GM19043 (cell line): ENCODE results near the gene CEP76.
"Not testable (repeated sequence)": the region's sequence is repeated elsewhere in the genome, so short reads cannot be mapped to it uniquely, and the experiment has no call there.

Source experiments
- ATAC-seq: cut with Tn5 transposase; IDR thresholded peaks from one replicate; pipeline ENCODE4 v1.9.1; 2021; ENCODE audit warnings: low read depth; ENCODE audit not compliant: unreplicated experiment

CEP76 gene

GRCh38 chr18:12645254-12645653, 57.3 kb downstream of the CEP76 start:
- ATAC-seq: no peak

GRCh38 chr18:12643756-12644155, 58.8 kb downstream of the CEP76 start:
- not testable (repeated sequence) for ATAC-seq

DNA sequence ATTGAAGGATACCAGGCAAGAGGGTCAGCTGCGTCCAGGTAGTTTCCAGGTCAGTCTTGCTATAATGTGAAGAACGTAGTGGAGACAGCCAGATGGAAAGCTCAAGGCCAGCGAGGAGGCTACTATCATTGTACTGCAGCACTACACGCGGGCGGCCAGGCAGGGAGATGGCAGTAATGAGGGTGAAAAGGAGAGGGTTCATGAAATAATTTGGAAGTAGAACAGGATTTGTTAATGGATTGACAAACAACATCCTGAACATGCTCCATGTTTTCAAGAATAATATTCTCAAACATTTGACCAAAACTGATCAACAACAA, 61.7 kb downstream of the CEP76 start:
- no peak for ATAC-seq

DNA sequence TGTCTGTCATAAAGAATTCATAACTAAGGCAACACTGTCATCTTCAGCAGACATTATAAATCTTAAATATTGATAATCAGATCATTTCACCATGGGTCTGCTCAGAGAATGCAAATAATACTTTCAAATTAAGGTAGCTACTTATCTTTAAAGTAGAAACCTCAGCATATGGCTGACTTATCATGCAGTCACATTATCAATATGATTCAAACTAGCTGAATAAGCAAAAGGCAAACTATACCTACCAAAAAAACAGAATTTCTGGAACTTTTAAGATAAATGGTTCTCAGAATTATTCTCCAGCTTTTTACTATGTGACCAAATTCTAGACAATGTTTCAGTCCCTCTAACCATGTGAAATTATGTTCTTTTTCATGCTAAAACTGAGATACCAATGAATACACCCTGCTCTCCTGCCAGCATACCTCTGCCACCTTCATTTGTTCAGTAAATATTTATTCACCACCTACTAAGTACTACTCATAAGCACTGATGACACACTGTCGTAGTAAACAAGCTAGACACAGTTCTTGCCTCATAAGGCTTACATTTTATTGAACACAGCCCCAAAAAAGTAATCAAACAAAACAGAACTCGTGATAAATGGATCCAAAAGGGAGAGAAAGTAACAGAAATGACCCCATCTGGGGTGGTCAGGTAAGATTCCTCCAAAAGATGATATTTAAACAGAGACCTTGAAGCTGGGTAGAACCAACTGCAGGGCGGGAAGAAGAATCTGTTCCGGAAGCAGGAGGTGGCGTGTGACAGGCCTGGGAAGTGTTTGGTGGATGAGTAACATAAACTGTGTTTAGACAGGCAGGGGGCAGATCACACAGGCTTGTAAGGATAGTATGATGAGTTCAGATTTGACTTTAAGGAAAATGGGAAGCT, 62.3 kb downstream of the CEP76 start:
- ATAC-seq: no peak

DNA sequence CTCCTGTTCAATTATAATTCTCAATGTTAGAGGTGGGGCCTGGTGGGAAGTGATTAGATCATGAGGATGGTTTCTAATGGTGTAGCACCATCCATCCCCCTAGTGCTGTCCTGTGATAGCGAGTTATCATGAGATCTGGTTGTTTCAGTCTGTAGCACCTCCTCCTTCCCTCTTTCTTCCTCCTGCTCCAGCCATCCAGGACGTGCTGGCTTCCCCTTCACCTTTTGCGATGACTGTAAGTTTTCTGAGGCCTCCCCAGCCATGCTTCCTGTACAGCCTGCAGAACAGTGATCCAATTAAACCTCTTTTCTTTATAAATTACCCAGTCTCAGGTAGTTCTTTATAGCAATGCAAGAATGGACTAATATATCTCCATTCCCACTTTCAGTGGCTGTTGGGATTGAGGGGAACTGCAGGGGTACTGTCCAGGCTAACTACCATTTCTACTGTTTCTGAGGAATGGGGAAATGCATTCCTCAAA, 63.8 kb downstream of the CEP76 start:
- ATAC-seq: no peak

GRCh38 chr18:12637901-12638643, 64.5 kb downstream of the CEP76 start:
- ATAC-seq: no peak

GRCh38 chr18:12637393-12637792, 65.1 kb downstream of the CEP76 start:
- ATAC-seq: no peak

- ATAC-seq: no peak
Measured at GRCh38 chr18:12631831-12632477, 70.6 kb downstream of the CEP76 start.

DNA sequence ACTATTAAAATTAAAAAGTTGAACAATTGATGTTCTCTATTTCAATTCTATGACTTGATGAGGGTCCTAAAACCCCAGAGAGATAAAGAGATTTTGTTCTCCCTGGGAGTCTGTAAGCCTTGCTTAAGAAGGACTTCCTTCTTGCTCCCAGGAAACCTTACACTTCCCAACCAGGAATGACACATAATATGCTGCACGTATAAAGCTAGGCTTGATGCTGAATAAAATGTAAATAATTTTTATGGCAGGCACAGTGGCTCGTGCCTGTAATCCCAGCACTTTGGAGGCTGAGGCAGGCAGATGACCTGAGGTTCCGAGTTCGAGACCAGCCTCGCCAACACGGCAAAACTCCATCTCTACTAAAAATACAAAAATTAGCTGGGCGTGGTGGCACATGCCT, 72.4 kb downstream of the CEP76 start:
- ATAC-seq: no peak

DNA sequence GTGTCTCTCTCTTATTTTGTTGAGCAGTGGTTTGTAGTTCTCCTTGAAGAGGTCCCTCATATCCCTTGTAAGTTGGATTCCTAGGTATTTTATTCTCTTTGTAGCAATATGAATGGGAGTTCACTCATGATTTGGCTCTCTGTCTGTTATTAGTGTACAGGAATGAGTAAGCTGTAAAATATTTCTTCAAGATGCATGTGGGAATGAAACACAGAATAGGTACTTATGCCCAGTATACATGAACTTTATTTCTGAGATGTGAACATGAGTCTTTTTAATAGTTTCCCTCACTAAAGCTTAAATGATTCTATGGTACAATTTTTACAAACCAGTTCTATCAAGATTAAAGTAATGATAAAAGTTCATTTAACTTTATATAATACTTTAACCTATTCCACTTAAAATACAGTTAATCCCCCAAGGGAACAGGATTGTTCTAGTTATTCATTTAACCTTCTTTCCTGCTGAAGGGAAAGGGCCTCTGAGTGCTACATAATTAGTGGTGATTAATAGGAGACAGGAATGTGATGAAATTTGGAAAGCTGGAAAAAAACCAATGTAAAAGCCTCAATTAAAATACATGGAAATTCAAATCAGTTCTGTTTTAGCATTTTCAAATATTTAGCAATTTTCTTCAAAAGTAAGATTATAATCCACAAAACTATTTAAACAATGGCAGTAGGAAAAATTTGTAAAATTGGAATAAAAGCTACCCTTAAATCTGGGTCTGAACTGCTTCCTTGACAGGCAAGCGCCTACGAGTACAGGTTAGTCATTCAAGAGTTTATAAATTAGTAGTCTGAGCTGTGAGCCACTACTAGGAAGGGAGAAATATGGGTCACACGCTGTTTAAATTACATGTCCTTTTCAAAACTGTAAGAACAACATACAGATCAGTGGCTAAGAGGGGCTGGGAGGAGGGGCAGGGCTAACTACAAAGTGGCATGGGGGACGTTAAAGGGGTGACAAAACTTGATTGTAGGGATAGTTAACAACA, 73.5 kb downstream of the CEP76 start:
- ATAC-seq: no peak

- ATAC-seq: not testable (repeated sequence)
Measured at GRCh38 chr18:12627199-12627598, 75.3 kb downstream of the CEP76 start.

- ATAC-seq: no peak
Measured at GRCh38 chr18:12625241-12625640, 77.3 kb downstream of the CEP76 start.
